ENCODE measurements around the gene MED25.

The MED25 gene

GRCh38 chr19:49829200-49829599 is 11.1 kb downstream of the MED25 start:
- TF ChIP-seq PKNOX1 (IDR thresholded peaks at IDR 0.05): no peak
- TF ChIP-seq BHLHE40 (IDR thresholded peaks at IDR 0.05; ENCODE audit: borderline replicate concordance): no peak
- TF ChIP-seq NFRKB (IDR thresholded peaks at IDR 0.05): no peak
- TF ChIP-seq CTBP1 (IDR thresholded peaks at IDR 0.05; ENCODE audit: borderline replicate concordance): no peak
- ChIA-PET CTCF (no interaction called here), POLR2A (no interaction called here)
- DNase-seq (ENCODE audit: extremely low spot score): no peak

DNA sequence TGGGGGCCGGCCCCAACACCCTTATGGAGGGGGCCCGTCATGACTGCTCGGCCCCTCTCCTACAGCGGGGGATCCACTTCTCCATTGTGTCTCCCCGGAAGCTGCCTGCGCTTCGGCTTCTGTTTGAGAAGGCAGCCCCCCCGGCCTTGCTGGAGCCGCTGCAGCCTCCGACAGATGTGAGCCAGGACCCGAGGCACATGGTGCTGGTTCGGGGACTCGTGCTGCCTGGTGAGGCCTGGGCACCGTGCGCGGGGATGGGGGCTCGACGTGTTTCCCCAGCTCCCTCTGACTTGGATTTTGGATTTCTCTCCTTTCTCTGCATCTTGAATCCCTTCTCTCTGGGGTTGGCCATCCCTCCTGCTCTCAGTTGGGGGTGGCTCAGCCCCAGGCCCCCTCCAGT is 11.6 kb downstream of the MED25 start:
- no peak for TF ChIP-seq FOXM1 (IDR thresholded peaks at IDR 0.05; ENCODE audit: borderline replicate concordance)
- no peak for TF ChIP-seq ZNF384 (IDR thresholded peaks at IDR 0.05)
- no peak for TF ChIP-seq TARDBP (IDR thresholded peaks at IDR 0.05)
- no peak for TF ChIP-seq FOXA1 (IDR thresholded peaks at IDR 0.05)
- TF ChIP-seq SUZ12 (IDR thresholded peaks at IDR 0.05): no peak
- no peak for TF ChIP-seq LEF1 (IDR thresholded peaks at IDR 0.05; ENCODE audit: borderline replicate concordance)
- TF ChIP-seq PKNOX1 (IDR thresholded peaks at IDR 0.05): no peak
- no peak for TF ChIP-seq HDGF (IDR thresholded peaks at IDR 0.05; ENCODE audit: borderline replicate concordance)
- no peak for TF ChIP-seq SP1 (IDR thresholded peaks at IDR 0.05)
- TF ChIP-seq ARNT (IDR thresholded peaks at IDR 0.05): no peak
- TF ChIP-seq CTBP1 (IDR thresholded peaks at IDR 0.05; ENCODE audit: borderline replicate concordance): no peak
- no peak for DNase-seq (ENCODE audit: extremely low spot score)
- CTCF ChIA-PET: no interaction called here
- POLR2A ChIA-PET: no interaction called here

- no peak for DNase-seq (ENCODE audit: extremely low spot score)
- CTCF ChIA-PET: no interaction called here
- no peak for TF ChIP-seq ZNF384 (IDR thresholded peaks at IDR 0.05)
These were observed 12.7 kb downstream of the MED25 start for GRCh38 chr19:49830766-49831165.

GRCh38 chr19:49831592-49831991 is 13.5 kb downstream of the MED25 start:
- DNase-seq (ENCODE audit: extremely low spot score): no peak
- no peak for TF ChIP-seq FOXA1 (IDR thresholded peaks at IDR 0.05)
- no peak for TF ChIP-seq HDGF (IDR thresholded peaks at IDR 0.05; ENCODE audit: borderline replicate concordance)
- no peak for TF ChIP-seq ARNT (IDR thresholded peaks at IDR 0.05)
- TF ChIP-seq CTBP1 (IDR thresholded peaks at IDR 0.05; ENCODE audit: borderline replicate concordance): no peak
- TF ChIP-seq NFRKB (IDR thresholded peaks at IDR 0.05): no peak
- TF ChIP-seq L3MBTL2 (conservative IDR thresholded peaks at IDR 0.05): no peak
- no peak for TF ChIP-seq PKNOX1 (IDR thresholded peaks at IDR 0.05)
- no peak for TF ChIP-seq SUZ12 (IDR thresholded peaks at IDR 0.05)
- CTCF ChIA-PET: no interaction called here
- POLR2A ChIA-PET: interaction anchor here (1.5 kb wide), 1 partner anchor 19 kb away, joined by 4 read pairs; no protein-coding TSS in a partner anchor

More at GRCh38 chr19:49830766-49831165, 12.7 kb downstream of the MED25 start:
- POLR2A ChIA-PET: interaction anchor here (1.5 kb wide), 1 partner anchor 20 kb away, joined by 4 read pairs; no protein-coding TSS in a partner anchor

DNA sequence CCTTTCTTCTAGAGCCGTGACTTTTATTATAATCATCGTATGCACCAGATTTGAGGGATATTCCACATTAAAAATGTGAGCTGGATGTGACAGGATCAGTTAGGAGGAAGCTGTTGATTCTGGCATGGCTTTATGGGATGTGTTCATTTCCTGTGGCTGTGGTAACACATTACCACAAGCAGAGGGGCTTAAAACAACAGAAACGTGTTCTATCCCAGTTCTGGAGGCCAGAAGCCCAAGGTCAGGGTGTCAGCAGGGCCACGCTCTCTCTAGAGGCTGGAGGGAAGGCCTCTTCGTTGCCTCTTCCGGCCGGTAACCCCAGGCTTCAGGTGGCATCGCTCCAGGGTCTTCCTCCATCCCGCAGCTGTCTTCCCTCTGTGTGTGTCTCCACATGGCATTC is 14.5 kb downstream of the MED25 start:
- DNase-seq (ENCODE audit: extremely low spot score): no peak
- POLR2A ChIA-PET: interaction anchor here (1.4 kb wide), 1 partner anchor 18 kb away, joined by 4 read pairs; the partner anchor contains the start of gene PTOV1
- TF ChIP-seq SP1 (IDR thresholded peaks at IDR 0.05): no peak
- no peak for TF ChIP-seq HDGF (IDR thresholded peaks at IDR 0.05; ENCODE audit: borderline replicate concordance)
- CTCF ChIA-PET: no interaction called here

DNA sequence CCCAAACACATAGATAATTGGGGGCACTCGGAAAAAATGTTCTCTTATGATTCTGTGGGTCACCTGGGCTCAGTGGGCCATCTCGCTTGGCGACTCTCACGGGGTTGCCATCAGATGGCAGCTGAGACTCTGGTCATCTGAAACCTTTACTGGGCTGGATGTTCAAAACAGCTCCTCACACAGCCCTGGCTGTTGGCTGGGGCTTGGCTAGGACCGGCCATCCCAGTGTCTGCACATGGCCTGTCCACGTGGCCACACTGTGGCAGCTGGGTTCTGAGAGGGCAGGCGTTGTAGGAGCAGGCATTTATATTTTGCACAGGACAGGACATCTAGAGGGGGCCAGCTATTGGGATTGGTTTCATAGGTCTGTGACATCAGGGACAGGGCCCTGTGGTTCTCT is 15.5 kb downstream of the MED25 start:
- ChIA-PET CTCF (no interaction called here), POLR2A (interaction anchor here (1.2 to 1.4 kb wide), 2 partner anchors 17 to 43 kb away, joined by 3 to 4 read pairs; partner anchors contain the start of gene PTOV1)
- no peak for DNase-seq (ENCODE audit: extremely low spot score)
- TF ChIP-seq ZNF384 (IDR thresholded peaks at IDR 0.05): no peak
- TF ChIP-seq FOXK2 (IDR thresholded peaks at IDR 0.05): no peak
- no peak for TF ChIP-seq HDGF (IDR thresholded peaks at IDR 0.05; ENCODE audit: borderline replicate concordance)
- no peak for TF ChIP-seq FOXM1 (IDR thresholded peaks at IDR 0.05; ENCODE audit: borderline replicate concordance)
- no peak for TF ChIP-seq SUZ12 (IDR thresholded peaks at IDR 0.05)
- TF ChIP-seq CTBP1 (IDR thresholded peaks at IDR 0.05; ENCODE audit: borderline replicate concordance): no peak
- TF ChIP-seq PKNOX1 (IDR thresholded peaks at IDR 0.05): no peak
- TF ChIP-seq FOXA1 (IDR thresholded peaks at IDR 0.05): no peak
- no peak for TF ChIP-seq ARNT (IDR thresholded peaks at IDR 0.05)
- no peak for TF ChIP-seq NFRKB (IDR thresholded peaks at IDR 0.05)
- TF ChIP-seq L3MBTL2 (conservative IDR thresholded peaks at IDR 0.05): no peak
- no peak for TF ChIP-seq SP1 (IDR thresholded peaks at IDR 0.05)
- no peak for TF ChIP-seq LEF1 (IDR thresholded peaks at IDR 0.05; ENCODE audit: borderline replicate concordance)
- no peak for TF ChIP-seq ELF4 (IDR thresholded peaks at IDR 0.05)
- TF ChIP-seq BHLHE40 (IDR thresholded peaks at IDR 0.05; ENCODE audit: borderline replicate concordance): no peak
- TF ChIP-seq TARDBP (IDR thresholded peaks at IDR 0.05): no peak

GRCh38 chr19:49835562-49835961 is 17.5 kb downstream of the MED25 start:
- no peak for DNase-seq (ENCODE audit: extremely low spot score)
- TF ChIP-seq BHLHE40 (IDR thresholded peaks at IDR 0.05; ENCODE audit: borderline replicate concordance) (no peak), ELF4 (IDR thresholded peaks at IDR 0.05) (no peak), HDGF (IDR thresholded peaks at IDR 0.05; ENCODE audit: borderline replicate concordance) (no peak), NFRKB (IDR thresholded peaks at IDR 0.05) (no peak), FOXA1 (IDR thresholded peaks at IDR 0.05) (no peak), CTBP1 (IDR thresholded peaks at IDR 0.05; ENCODE audit: borderline replicate concordance) (no peak), ZNF384 (IDR thresholded peaks at IDR 0.05) (no peak)
- ChIA-PET POLR2A (interaction anchor here (1.6 kb wide), 1 partner anchor 9 kb away, joined by 3 read pairs; no protein-coding TSS in a partner anchor), CTCF (no interaction called here)
